ENCODE results near the gene LRRK1.

DNA sequence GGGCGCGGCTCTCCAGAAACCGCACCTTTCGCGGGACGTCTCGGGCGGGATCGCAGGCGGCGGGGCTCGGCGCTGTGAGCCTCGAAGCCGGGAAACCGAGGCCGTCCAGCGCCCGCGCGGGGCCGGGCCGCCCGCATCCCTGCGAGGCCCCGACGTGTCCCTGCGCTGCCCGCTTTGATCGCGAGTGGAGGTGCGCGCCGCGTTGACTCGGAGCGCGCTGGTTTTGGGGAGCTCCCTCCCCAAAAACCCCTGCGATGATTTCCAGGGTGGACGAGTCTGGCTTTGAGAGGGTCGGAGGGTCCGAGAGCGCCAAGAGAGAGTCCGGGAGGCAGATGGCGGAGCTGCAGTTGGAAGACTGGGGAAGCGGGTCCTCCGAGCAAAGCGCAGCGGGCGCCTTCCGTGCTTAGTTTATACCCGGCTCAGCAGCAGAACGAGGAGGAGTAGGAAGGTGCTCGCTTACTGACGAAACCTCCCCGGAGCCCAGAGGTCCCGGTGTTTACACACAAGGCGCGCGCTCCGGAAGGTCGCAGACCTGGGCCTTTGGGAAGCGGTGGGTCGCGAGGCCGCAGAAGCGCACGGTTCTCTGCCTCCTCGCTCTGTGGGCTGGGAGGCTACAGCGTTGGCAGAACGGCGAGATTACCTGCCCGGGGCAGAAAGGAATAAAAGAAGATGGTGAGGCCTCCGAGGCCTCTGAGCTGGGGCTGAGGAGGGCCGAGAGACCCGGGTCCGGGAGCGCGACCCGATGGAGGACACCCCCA, 38.8 kb upstream of the LRRK1 start:
- TF ChIP-seq TAF1 (IDR thresholded peaks at IDR 0.05; ENCODE audit: borderline replicate concordance, low read depth, low read length) (no peak), POLR2AphosphoS5 (IDR thresholded peaks at IDR 0.05; ENCODE audit: low read depth, low read length) (no peak), POLR2A (IDR thresholded peaks at IDR 0.05; ENCODE audit: low read depth, low read length) (no peak)
